ENCODE data around the gene AGPAT2.
A peak's percentile ranks its signal among the peaks of the same experiment; 100 is the strongest.

Gene AGPAT2

DNA sequence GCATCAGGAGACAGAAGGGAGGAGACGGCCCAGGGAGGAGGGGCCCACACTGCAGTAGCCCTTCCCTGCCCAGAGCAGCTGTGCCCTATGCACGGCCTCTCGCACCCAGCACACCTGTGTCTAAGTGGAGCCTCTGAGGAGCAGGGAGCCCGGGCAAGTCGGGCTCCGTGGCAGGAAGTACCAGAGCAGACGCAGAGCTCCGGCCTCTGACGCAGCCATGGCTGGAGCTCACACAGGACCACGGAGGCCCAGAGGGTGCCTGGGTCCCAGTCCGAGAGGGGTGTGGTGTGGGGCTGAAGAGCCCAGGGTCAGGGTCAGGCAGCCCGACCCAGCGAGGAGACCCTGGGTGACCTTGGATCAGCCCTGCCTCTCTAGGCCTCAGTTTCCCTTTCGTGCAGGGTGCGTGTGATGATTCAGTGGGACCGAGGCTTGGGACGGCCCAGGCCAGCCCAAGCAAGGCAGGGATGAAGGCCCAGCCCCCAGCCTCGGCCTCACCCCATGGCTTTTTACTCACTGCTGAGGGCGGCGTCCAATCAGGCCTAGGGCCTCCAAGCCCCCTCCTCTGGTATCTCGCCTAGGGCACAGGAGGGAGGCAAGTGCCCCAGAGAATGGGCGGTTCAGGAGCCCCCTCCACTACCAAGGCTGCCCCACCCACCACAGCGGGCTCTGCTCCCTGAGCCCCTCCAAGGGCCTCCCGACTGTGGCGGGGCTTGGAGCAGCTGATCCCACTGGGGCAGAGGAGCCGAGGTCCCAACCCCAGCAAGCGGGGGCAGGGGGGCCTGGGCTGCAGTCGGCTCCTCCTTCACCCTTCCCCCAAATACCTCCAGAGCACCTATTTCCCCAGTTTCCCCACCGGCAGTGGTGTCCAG lies 4.3 kb upstream of the AGPAT2 start:
- no peak overlapping the region for H2AFZ ChIP-seq (ENCODE audit: low read depth, low read length)
- no peaks in the 10 kb centered on the region for H3K36me3 ChIP-seq (replicated peaks; ENCODE audit: low read depth, low read length)
- no peaks in the 10 kb centered on the region for H3K79me2 ChIP-seq (ENCODE audit: low read length)
- H3K4me2 ChIP-seq (ENCODE audit: low read length), result no peak overlapping the region
- TF ChIP-seq EZH2phosphoT487 (IDR thresholded peaks at IDR 0.05; ENCODE audit: low read depth), result no peak
- TF ChIP-seq, protein P1, sequence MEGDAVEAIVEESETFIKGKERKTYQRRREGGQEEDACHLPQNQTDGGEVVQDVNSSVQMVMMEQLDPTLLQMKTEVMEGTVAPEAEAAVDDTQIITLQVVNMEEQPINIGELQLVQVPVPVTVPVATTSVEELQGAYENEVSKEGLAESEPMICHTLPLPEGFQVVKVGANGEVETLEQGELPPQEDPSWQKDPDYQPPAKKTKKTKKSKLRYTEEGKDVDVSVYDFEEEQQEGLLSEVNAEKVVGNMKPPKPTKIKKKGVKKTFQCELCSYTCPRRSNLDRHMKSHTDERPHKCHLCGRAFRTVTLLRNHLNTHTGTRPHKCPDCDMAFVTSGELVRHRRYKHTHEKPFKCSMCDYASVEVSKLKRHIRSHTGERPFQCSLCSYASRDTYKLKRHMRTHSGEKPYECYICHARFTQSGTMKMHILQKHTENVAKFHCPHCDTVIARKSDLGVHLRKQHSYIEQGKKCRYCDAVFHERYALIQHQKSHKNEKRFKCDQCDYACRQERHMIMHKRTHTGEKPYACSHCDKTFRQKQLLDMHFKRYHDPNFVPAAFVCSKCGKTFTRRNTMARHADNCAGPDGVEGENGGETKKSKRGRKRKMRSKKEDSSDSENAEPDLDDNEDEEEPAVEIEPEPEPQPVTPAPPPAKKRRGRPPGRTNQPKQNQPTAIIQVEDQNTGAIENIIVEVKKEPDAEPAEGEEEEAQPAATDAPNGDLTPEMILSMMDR (IDR thresholded peaks at IDR 0.05; ENCODE audit: low read depth, low read length), result no peak
- peaks cover 40% of the 10 kb centered on the region for H3K4me1 ChIP-seq (ENCODE audit: low read length)
- H3K4me3 ChIP-seq (ENCODE audit: low read length), result no peak overlapping the region
- H3K9ac ChIP-seq (ENCODE audit: low read length), result no peak overlapping the region
- H3K27me3 ChIP-seq (ENCODE audit: low read depth, low read length), result peaks cover 13% of the 10 kb centered on the region; the same call in 1 of the 2 replicates
- H4K20me1 ChIP-seq (ENCODE audit: insufficient read depth, low read length), result no peaks in the 10 kb centered on the region
- no peaks in the 10 kb centered on the region for H3K9me3 ChIP-seq (ENCODE audit: insufficient read depth, low read length)
- H3K27ac ChIP-seq (ENCODE audit: low read length), result no peak overlapping the region

DNA sequence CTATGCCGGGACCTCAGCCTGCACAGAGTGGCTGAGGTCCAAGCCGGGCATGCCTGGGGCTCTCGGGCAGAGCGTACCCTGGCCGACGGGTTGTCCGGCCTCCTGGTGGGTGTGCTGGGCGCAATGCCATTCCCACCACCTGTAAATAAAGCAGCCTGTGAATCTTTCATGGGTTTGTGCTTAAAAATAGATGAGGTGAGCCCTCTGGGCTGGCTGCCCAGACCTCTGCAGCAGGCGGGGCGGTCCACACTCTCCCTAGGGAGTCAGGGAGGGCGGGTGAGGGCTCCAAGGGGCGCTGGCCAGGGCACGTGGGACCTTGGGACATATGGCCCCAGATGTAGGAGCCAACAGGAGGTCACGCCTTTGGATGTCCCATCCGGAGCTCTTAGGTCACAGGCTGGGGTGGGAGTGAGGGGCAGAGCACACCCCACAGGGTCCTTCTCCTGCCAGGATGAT lies 3.6 kb upstream of the AGPAT2 start:
- Histone ChIP-seq H3K9me3 (ENCODE audit: insufficient read depth, low read length) (no peaks in the 10 kb centered on the region), H3K79me2 (ENCODE audit: low read length) (peaks cover 7% of the 10 kb centered on the region; the same call in 1 of the 2 replicates), H3K4me2 (ENCODE audit: low read length) (no peak overlapping the region), H3K27me3 (ENCODE audit: low read depth, low read length) (peaks cover 6% of the 10 kb centered on the region; the same call in 1 of the 2 replicates), H3K27ac (ENCODE audit: low read length) (no peak overlapping the region), H3K36me3 (replicated peaks; ENCODE audit: low read depth, low read length) (no peaks in the 10 kb centered on the region), H2AFZ (ENCODE audit: low read depth, low read length) (no peak overlapping the region), H4K20me1 (ENCODE audit: insufficient read depth, low read length) (peaks cover 3% of the 10 kb centered on the region; the same call in 1 of the 2 replicates), H3K4me1 (ENCODE audit: low read length) (peaks cover 33% of the 10 kb centered on the region), H3K4me3 (ENCODE audit: low read length) (no peak overlapping the region), H3K9ac (ENCODE audit: low read length) (no peak overlapping the region)
- TF ChIP-seq EZH2phosphoT487 (IDR thresholded peaks at IDR 0.05; ENCODE audit: low read depth), result no peak
- TF ChIP-seq, protein P1 (IDR thresholded peaks at IDR 0.05; ENCODE audit: low read depth, low read length), result no peak

DNA sequence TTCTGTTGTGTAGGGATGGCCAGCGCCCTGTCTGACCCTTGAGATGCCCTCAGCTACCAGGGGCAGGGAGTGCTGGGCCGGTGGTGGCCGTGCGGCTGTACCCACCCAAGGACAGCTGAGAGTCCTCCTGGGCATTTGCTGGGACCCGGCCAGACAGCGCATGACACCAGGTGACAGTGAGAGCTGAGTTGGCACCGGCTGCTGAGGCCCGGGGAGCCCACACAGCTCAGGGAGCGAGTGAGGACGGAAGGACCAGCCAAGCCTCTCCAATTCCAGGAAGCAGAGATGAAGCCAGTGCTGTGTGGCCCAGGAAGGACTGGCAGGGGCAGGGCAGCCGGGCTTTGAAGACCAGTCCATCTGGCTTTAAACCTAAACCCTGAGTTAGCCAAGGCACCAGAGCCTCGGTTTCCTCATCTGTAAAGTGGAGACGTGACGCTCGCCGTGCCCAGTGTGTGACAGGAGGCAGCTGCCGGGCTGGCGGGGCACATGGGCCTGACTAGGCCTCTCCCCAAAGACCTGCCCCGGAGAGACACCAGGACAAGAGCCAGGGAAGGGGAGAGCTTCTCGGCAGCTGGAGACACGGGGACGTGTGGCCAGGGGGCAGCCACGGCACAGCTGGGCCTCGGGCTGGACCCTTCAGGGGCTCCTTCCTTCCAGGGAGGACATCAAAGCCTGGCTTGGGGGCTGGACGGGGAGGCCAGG lies 3.0 kb upstream of the AGPAT2 start:
- Histone ChIP-seq H3K4me3 (ENCODE audit: low read length) (no peak overlapping the region), H3K79me2 (ENCODE audit: low read length) (peaks cover 12% of the 10 kb centered on the region; the same call in 1 of the 2 replicates), H3K9ac (ENCODE audit: low read length) (no peak overlapping the region), H3K4me2 (ENCODE audit: low read length) (no peak overlapping the region), H3K9me3 (ENCODE audit: insufficient read depth, low read length) (no peaks in the 10 kb centered on the region), H3K4me1 (ENCODE audit: low read length) (peaks cover 27% of the 10 kb centered on the region), H2AFZ (ENCODE audit: low read depth, low read length) (no peak overlapping the region), H4K20me1 (ENCODE audit: insufficient read depth, low read length) (peaks cover 9% of the 10 kb centered on the region; the same call in 1 of the 2 replicates), H3K27ac (ENCODE audit: low read length) (no peak overlapping the region), H3K36me3 (replicated peaks; ENCODE audit: low read depth, low read length) (no peaks in the 10 kb centered on the region), H3K27me3 (ENCODE audit: low read depth, low read length) (0 out of 2 replicates have a peak, but pooled peaks cover 2% of the 10 kb centered on the region)
- TF ChIP-seq, protein P1 (IDR thresholded peaks at IDR 0.05; ENCODE audit: low read depth, low read length), result no peak
- no peak for TF ChIP-seq EZH2phosphoT487 (IDR thresholded peaks at IDR 0.05; ENCODE audit: low read depth)

DNA sequence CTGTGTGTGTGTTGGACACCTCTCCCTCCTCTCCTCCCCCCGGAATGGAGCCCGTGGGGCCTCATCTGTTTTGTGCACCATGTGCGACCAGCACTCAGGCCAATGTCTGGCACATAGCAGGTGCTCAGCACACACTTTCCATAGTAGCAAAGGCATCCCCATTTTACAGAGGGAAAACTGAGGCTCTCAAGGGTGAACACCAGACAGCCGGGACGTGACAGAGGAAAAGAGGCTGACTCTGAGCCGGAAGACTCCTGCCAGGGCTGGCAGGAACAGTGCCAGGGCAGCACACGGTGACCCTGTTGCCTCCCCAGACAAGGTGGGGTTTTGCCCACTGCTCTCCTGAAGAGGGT lies 1.8 kb upstream of the AGPAT2 start:
- peaks cover 16% of the 10 kb centered on the region; the same call in 1 of the 2 replicates for H4K20me1 ChIP-seq (ENCODE audit: insufficient read depth, low read length)
- TF ChIP-seq EZH2phosphoT487 (IDR thresholded peaks at IDR 0.05; ENCODE audit: low read depth), result no peak
- TF ChIP-seq, protein P1 (IDR thresholded peaks at IDR 0.05; ENCODE audit: low read depth, low read length), result no peak
- H3K9me3 ChIP-seq (ENCODE audit: insufficient read depth, low read length), result no peaks in the 10 kb centered on the region
- H3K4me2 ChIP-seq (ENCODE audit: low read length), result peak overlapping the region; percentile 88; the same call in 1 of the 2 replicates
- peaks cover 23% of the 10 kb centered on the region for H3K4me1 ChIP-seq (ENCODE audit: low read length)
- H3K4me3 ChIP-seq (ENCODE audit: low read length), result no peak overlapping the region
- H3K27me3 ChIP-seq (ENCODE audit: low read depth, low read length), result 0 out of 2 replicates have a peak, but pooled peaks cover 2% of the 10 kb centered on the region
- no peaks in the 10 kb centered on the region for H3K36me3 ChIP-seq (replicated peaks; ENCODE audit: low read depth, low read length)
- peaks cover 12% of the 10 kb centered on the region; the same call in 1 of the 2 replicates for H3K79me2 ChIP-seq (ENCODE audit: low read length)
- H3K9ac ChIP-seq (ENCODE audit: low read length), result no peak overlapping the region
- H3K27ac ChIP-seq (ENCODE audit: low read length), result no peak overlapping the region
- no peak overlapping the region for H2AFZ ChIP-seq (ENCODE audit: low read depth, low read length)
